ENCODE measurements around the gene SMKR1.
"Not testable (repeated sequence)": the region's sequence is repeated elsewhere in the genome, so short reads cannot be mapped to it uniquely, and the experiment has no call there.

The SMKR1 gene

GRCh38 chr7:129523924-129524323 is 21.6 kb downstream of the SMKR1 start:
- Histone ChIP-seq H3K27ac (ENCODE audit: low read length) (no peak overlapping the region), H3K4me1 (ENCODE audit: insufficient read depth, low read length) (no peaks in the 10 kb centered on the region), H4K20me1 (ENCODE audit: insufficient read depth, low read length) (no peaks in the 10 kb centered on the region), H3K36me3 (ENCODE audit: insufficient read depth, low read length) (no peaks in the 10 kb centered on the region), H3K27me3 (ENCODE audit: insufficient read depth, low read length, poor library complexity) (no peaks in the 10 kb centered on the region), H3K4me2 (ENCODE audit: insufficient read depth, low read length) (no peak overlapping the region), H3K9ac (ENCODE audit: low read depth, low read length) (no peak overlapping the region), H3K79me2 (ENCODE audit: insufficient read depth, low read length) (no peaks in the 10 kb centered on the region), H3K9me3 (ENCODE audit: insufficient read depth, low read length, severe bottlenecking) (no peaks in the 10 kb centered on the region), H3K4me3 (ENCODE audit: low read depth in 1 of 2, low read length in 2 of 2) (no peak overlapping the region), H2AFZ (ENCODE audit: low read depth, low read length) (no peak overlapping the region)
- DNase-seq (no peak), ATAC-seq (ENCODE audit: insufficient read depth, low read depth) (no peak)
- no peak for TF ChIP-seq CTCF (IDR thresholded peaks at IDR 0.05; ENCODE audit: borderline replicate concordance, extremely low read depth, low read length, poor library complexity, severe bottlenecking)
- no peak for TF ChIP-seq EZH2 (IDR thresholded peaks at IDR 0.05; ENCODE audit: borderline replicate concordance, low read depth, low read length, severe bottlenecking)

GRCh38 chr7:129524405-129524804 is 22.1 kb downstream of the SMKR1 start:
- H2AFZ ChIP-seq (ENCODE audit: low read depth, low read length); H3K36me3 ChIP-seq (ENCODE audit: insufficient read depth, low read length); H3K9me3 ChIP-seq (ENCODE audit: insufficient read depth, low read length, severe bottlenecking); H3K79me2 ChIP-seq (ENCODE audit: insufficient read depth, low read length); H3K4me2 ChIP-seq (ENCODE audit: insufficient read depth, low read length); H3K27me3 ChIP-seq (ENCODE audit: insufficient read depth, low read length, poor library complexity); ATAC-seq (ENCODE audit: insufficient read depth, low read depth); H3K4me3 ChIP-seq (ENCODE audit: low read depth in 1 of 2, low read length in 2 of 2); H3K27ac ChIP-seq (ENCODE audit: low read length); H4K20me1 ChIP-seq (ENCODE audit: insufficient read depth, low read length); H3K9ac ChIP-seq (ENCODE audit: low read depth, low read length); H3K4me1 ChIP-seq (ENCODE audit: insufficient read depth, low read length): not testable (repeated sequence)
- DNase-seq, result peak; percentile 7

GRCh38 chr7:129525225-129525862 is 23.0 kb downstream of the SMKR1 start:
- Histone ChIP-seq H3K4me2 (ENCODE audit: insufficient read depth, low read length) (no peak overlapping the region), H3K4me1 (ENCODE audit: insufficient read depth, low read length) (no peaks in the 10 kb centered on the region), H3K27ac (ENCODE audit: low read length) (no peak overlapping the region), H3K9ac (ENCODE audit: low read depth, low read length) (no peak overlapping the region), H3K9me3 (ENCODE audit: insufficient read depth, low read length, severe bottlenecking) (no peaks in the 10 kb centered on the region), H3K4me3 (ENCODE audit: low read depth in 1 of 2, low read length in 2 of 2) (no peak overlapping the region), H3K36me3 (ENCODE audit: insufficient read depth, low read length) (no peaks in the 10 kb centered on the region), H3K27me3 (ENCODE audit: insufficient read depth, low read length, poor library complexity) (no peaks in the 10 kb centered on the region), H3K79me2 (ENCODE audit: insufficient read depth, low read length) (no peaks in the 10 kb centered on the region), H2AFZ (ENCODE audit: low read depth, low read length) (0 out of 2 replicates have a peak overlapping the region, but pooled peaks have one; percentile 5), H4K20me1 (ENCODE audit: insufficient read depth, low read length) (no peaks in the 10 kb centered on the region)
- ATAC-seq (ENCODE audit: insufficient read depth, low read depth) (no peak), DNase-seq (no peak)
- TF ChIP-seq CTCF (IDR thresholded peaks at IDR 0.05; ENCODE audit: borderline replicate concordance, extremely low read depth, low read length, poor library complexity, severe bottlenecking), result no peak
- no peak for TF ChIP-seq EZH2 (IDR thresholded peaks at IDR 0.05; ENCODE audit: borderline replicate concordance, low read depth, low read length, severe bottlenecking)

GRCh38 chr7:129529643-129530042 is 27.3 kb downstream of the SMKR1 start:
- H3K36me3 ChIP-seq (ENCODE audit: insufficient read depth, low read length), result no peaks in the 10 kb centered on the region
- no peaks in the 10 kb centered on the region for H3K9me3 ChIP-seq (ENCODE audit: insufficient read depth, low read length, severe bottlenecking)
- H3K9ac ChIP-seq (ENCODE audit: low read depth, low read length), result no peak overlapping the region
- no peak for ATAC-seq (ENCODE audit: insufficient read depth, low read depth)
- no peaks in the 10 kb centered on the region for H3K79me2 ChIP-seq (ENCODE audit: insufficient read depth, low read length)
- TF ChIP-seq EZH2 (IDR thresholded peaks at IDR 0.05; ENCODE audit: borderline replicate concordance, low read depth, low read length, severe bottlenecking), result no peak
- peak; percentile 9 for TF ChIP-seq CTCF (IDR thresholded peaks at IDR 0.05; ENCODE audit: borderline replicate concordance, extremely low read depth, low read length, poor library complexity, severe bottlenecking)
- DNase-seq, result no peak
- H3K4me3 ChIP-seq (ENCODE audit: low read depth in 1 of 2, low read length in 2 of 2), result no peak overlapping the region
- H3K4me1 ChIP-seq (ENCODE audit: insufficient read depth, low read length), result no peaks in the 10 kb centered on the region
- H3K27me3 ChIP-seq (ENCODE audit: insufficient read depth, low read length, poor library complexity), result no peaks in the 10 kb centered on the region
- H4K20me1 ChIP-seq (ENCODE audit: insufficient read depth, low read length), result no peaks in the 10 kb centered on the region
- H3K27ac ChIP-seq (ENCODE audit: low read length), result no peak overlapping the region
- no peak overlapping the region for H3K4me2 ChIP-seq (ENCODE audit: insufficient read depth, low read length)
- no peak overlapping the region for H2AFZ ChIP-seq (ENCODE audit: low read depth, low read length)

All from DND-41 (cell line).